Head of caudate nucleus (tissue), 42 donors: ENCODE data around the gene PGM2L1.
"Not testable (repeated sequence)": the region's sequence is repeated elsewhere in the genome, so short reads cannot be mapped to it uniquely, and the experiment has no call there.

Source experiments
- DNase-seq, 42 donors: peaks; one replicate each; pipeline versions ENCODE4 v3.0.0 to v3.0.0-alpha.2; 2020 to 2021; ENCODE audit warnings: mixed read lengths in 7 of 42
- intact Hi-C: fragments of 100-400 bp; cut with DNase I; formaldehyde crosslinking; loops from one replicate; pipeline ENCODE4 v1.15.0; 2022

The PGM2L1 gene

GRCh38 chr11:74354036-74354435, 44.2 kb downstream of the PGM2L1 start:
- intact Hi-C loops: no loop called here
- no peak for DNase-seq

GRCh38 chr11:74347381-74347780, 50.9 kb downstream of the PGM2L1 start:
- intact Hi-C loops: no loop called here
- DNase-seq: no peak

GRCh38 chr11:74345420-74345819, 52.8 kb downstream of the PGM2L1 start:
- intact Hi-C loops: no loop called here
- DNase-seq: no peak

GRCh38 chr11:74341921-74342320, 56.3 kb downstream of the PGM2L1 start:
- no peak for DNase-seq
- intact Hi-C loops: no loop called here

- no peak for DNase-seq
- intact Hi-C loops: no loop called here
These were observed 58.6 kb downstream of the PGM2L1 start for GRCh38 chr11:74339619-74340018.

GRCh38 chr11:74338963-74339362, 59.3 kb downstream of the PGM2L1 start:
- intact Hi-C loops: no loop called here
- DNase-seq: no peak

GRCh38 chr11:74333193-74333592, 65.0 kb downstream of the PGM2L1 start:
- no peak for DNase-seq
- intact Hi-C loops: no loop called here

- no peak for DNase-seq
- intact Hi-C loops: no loop called here
These were observed 65.9 kb downstream of the PGM2L1 start for GRCh38 chr11:74332291-74332690.

- DNase-seq, intact Hi-C loops: not testable (repeated sequence)
These were observed 67.2 kb downstream of the PGM2L1 start for GRCh38 chr11:74331000-74331399.

GRCh38 chr11:74330075-74330858, 68.0 kb downstream of the PGM2L1 start:
- intact Hi-C loops: no loop called here
- DNase-seq: no peak

- intact Hi-C loops: no loop called here
- DNase-seq: no peak
These were observed 71.2 kb downstream of the PGM2L1 start for GRCh38 chr11:74327076-74327475.

GRCh38 chr11:74326665-74327064, 71.6 kb downstream of the PGM2L1 start:
- intact Hi-C loops: no loop called here
- DNase-seq: no peak

- intact Hi-C loops: no loop called here
- peak; percentile 8 to 83 (median 56) for DNase-seq
These were observed 72.3 kb downstream of the PGM2L1 start for GRCh38 chr11:74325649-74326645.

GRCh38 chr11:74322667-74323066, 75.6 kb downstream of the PGM2L1 start:
- intact Hi-C loops: no loop called here
- DNase-seq: peak in 3 of 42 donors; percentile 17 to 44 (median 40)

GRCh38 chr11:74321487-74322188, 76.6 kb downstream of the PGM2L1 start:
- DNase-seq: peak in 1 of 42 donors; percentile 24
- intact Hi-C loops: no loop called here

- intact Hi-C loops: no loop called here
These were observed 77.7 kb downstream of the PGM2L1 start for GRCh38 chr11:74320538-74320937.

GRCh38 chr11:74319139-74319816, 79.0 kb downstream of the PGM2L1 start:
- DNase-seq: no peak
- intact Hi-C loops: no loop called here

More at GRCh38 chr11:74320538-74320937, 77.7 kb downstream of the PGM2L1 start:
- DNase-seq: no peak

GRCh38 chr11:74318241-74318932, 79.8 kb downstream of the PGM2L1 start:
- DNase-seq: no peak
- intact Hi-C loops: no loop called here
